ENCODE measurements around the gene PRKAG2.

Gene PRKAG2

GRCh38 chr7:151758622-151759540, 118.0 kb downstream of the PRKAG2 start:
- H3K4me2 ChIP-seq, result peak overlapping the region in 2 of 11 experiments; percentile 3 to 9; a peak in 2 of 22 replicates
- H3K4me3 ChIP-seq, result no peak overlapping the region
- H3K27ac ChIP-seq, result peak overlapping the region in 1 of 11 experiments; percentile 10; a peak in 1 of 22 replicates
- H3K9ac ChIP-seq, result peak overlapping the region in 1 of 11 experiments; percentile 14; a peak in 3 of 22 replicates
- no peak for TF ChIP-seq Cebpa-rat (IDR thresholded peaks at IDR 0.05)
- peaks cover 0 to 15% (median 0%) of the 10 kb centered on the region in 11 experiments; a peak in 5 of 22 replicates for H4K20me1 ChIP-seq
- no peaks in the 10 kb centered on the region for H3K9me3 ChIP-seq (replicated peaks in 1 of 11)
- H3K4me1 ChIP-seq, result peaks cover 30 to 47% (median 34%) of the 10 kb centered on the region in 10 experiments
- H3K36me3 ChIP-seq, result no peaks in the 10 kb centered on the region
- no peaks in the 10 kb centered on the region for H3K27me3 ChIP-seq

GRCh38 chr7:151757274-151757673, 119.6 kb downstream of the PRKAG2 start:
- H3K36me3 ChIP-seq, result no peaks in the 10 kb centered on the region
- H4K20me1 ChIP-seq, result peaks cover 0 to 10% (median 0%) of the 10 kb centered on the region in 11 experiments; a peak in 5 of 22 replicates
- H3K4me2 ChIP-seq, result peak overlapping the region in 1 of 11 experiments; percentile 80; a peak in 1 of 22 replicates
- H3K27ac ChIP-seq, result peak overlapping the region in 3 of 11 experiments; percentile 75 to 82 (median 78); a peak in 2 of 22 replicates
- H3K9me3 ChIP-seq (replicated peaks in 1 of 11), result no peaks in the 10 kb centered on the region
- H3K9ac ChIP-seq, result 0 out of 22 replicates have a peak overlapping the region, but pooled peaks of 1 of the 11 experiments have one; percentile 52
- no peaks in the 10 kb centered on the region for H3K27me3 ChIP-seq
- H3K4me3 ChIP-seq, result no peak overlapping the region
- peaks cover 32 to 51% (median 37%) of the 10 kb centered on the region in 10 experiments for H3K4me1 ChIP-seq
- no peak for TF ChIP-seq Cebpa-rat (IDR thresholded peaks at IDR 0.05)

GRCh38 chr7:151756866-151757265, 120.0 kb downstream of the PRKAG2 start:
- Histone ChIP-seq H3K36me3 (no peaks in the 10 kb centered on the region), H3K9ac (peak overlapping the region in 1 of 11 experiments; percentile 52; a peak in 1 of 22 replicates), H3K9me3 (replicated peaks in 1 of 11) (no peaks in the 10 kb centered on the region; a peak in 1 of 22 replicates), H3K4me1 (peaks cover 32 to 51% (median 37%) of the 10 kb centered on the region in 10 experiments), H3K4me3 (no peak overlapping the region), H3K27ac (peak overlapping the region in 4 of 11 experiments; percentile 67 to 82 (median 76); a peak in 6 of 22 replicates), H4K20me1 (peaks cover 0 to 6% (median 0%) of the 10 kb centered on the region in 11 experiments; a peak in 5 of 22 replicates), H3K27me3 (no peaks in the 10 kb centered on the region), H3K4me2 (peak overlapping the region in 7 of 11 experiments; percentile 79 to 91 (median 80); a peak in 8 of 22 replicates)
- TF ChIP-seq Cebpa-rat (IDR thresholded peaks at IDR 0.05), result no peak

GRCh38 chr7:151756076-151756731, 120.7 kb downstream of the PRKAG2 start:
- H4K20me1 ChIP-seq, result peaks cover 0 to 6% (median 0%) of the 10 kb centered on the region in 11 experiments; a peak in 5 of 22 replicates
- no peaks in the 10 kb centered on the region for H3K27me3 ChIP-seq
- peaks cover 29 to 51% (median 37%) of the 10 kb centered on the region in 10 experiments for H3K4me1 ChIP-seq
- no peaks in the 10 kb centered on the region for H3K36me3 ChIP-seq
- H3K4me2 ChIP-seq, result peak overlapping the region; percentile 42 to 91 (median 80)
- no peaks in the 10 kb centered on the region; a peak in 1 of 22 replicates for H3K9me3 ChIP-seq (replicated peaks in 1 of 11)
- TF ChIP-seq Cebpa-rat (IDR thresholded peaks at IDR 0.05), result no peak
- no peak overlapping the region; a peak in 2 of 20 replicates for H3K4me3 ChIP-seq
- H3K27ac ChIP-seq, result peak overlapping the region; percentile 30 to 82 (median 52); a peak in 20 of 22 replicates
- H3K9ac ChIP-seq, result peak overlapping the region in 3 of 11 experiments; percentile 52 to 64 (median 54); a peak in 6 of 22 replicates

GRCh38 chr7:151755131-151755801, 121.6 kb downstream of the PRKAG2 start:
- Histone ChIP-seq H3K4me3 (no peak overlapping the region; a peak in 1 of 20 replicates), H3K36me3 (no peaks in the 10 kb centered on the region), H3K4me1 (peaks cover 29 to 51% (median 37%) of the 10 kb centered on the region in 10 experiments), H3K27ac (peak overlapping the region; percentile 30 to 82 (median 52); a peak in 20 of 22 replicates), H3K4me2 (peak overlapping the region; percentile 42 to 91 (median 80)), H3K9me3 (replicated peaks in 1 of 11) (no peaks in the 10 kb centered on the region; a peak in 1 of 22 replicates), H4K20me1 (peaks cover 0 to 6% (median 0%) of the 10 kb centered on the region in 11 experiments; a peak in 5 of 22 replicates), H3K27me3 (no peaks in the 10 kb centered on the region), H3K9ac (peak overlapping the region in 4 of 11 experiments; percentile 22 to 72 (median 59); a peak in 6 of 22 replicates)
- TF ChIP-seq Cebpa-rat (IDR thresholded peaks at IDR 0.05), result no peak

GRCh38 chr7:151754688-151755130, 122.2 kb downstream of the PRKAG2 start:
- Histone ChIP-seq H3K27ac (peak overlapping the region in 8 of 11 experiments; percentile 15 to 82 (median 60); a peak in 13 of 22 replicates), H4K20me1 (peaks cover 0 to 6% (median 0%) of the 10 kb centered on the region in 11 experiments; a peak in 5 of 22 replicates), H3K27me3 (no peaks in the 10 kb centered on the region), H3K36me3 (no peaks in the 10 kb centered on the region), H3K9me3 (replicated peaks in 1 of 11) (no peaks in the 10 kb centered on the region; a peak in 1 of 22 replicates), H3K4me1 (peaks cover 29 to 51% (median 37%) of the 10 kb centered on the region in 10 experiments), H3K4me3 (no peak overlapping the region), H3K4me2 (peak overlapping the region; percentile 42 to 91 (median 80)), H3K9ac (peak overlapping the region in 4 of 11 experiments; percentile 22 to 72 (median 58); a peak in 7 of 22 replicates)
- no peak for TF ChIP-seq Cebpa-rat (IDR thresholded peaks at IDR 0.05)

- no peaks in the 10 kb centered on the region for H3K36me3 ChIP-seq
- H3K4me1 ChIP-seq, result peaks cover 29 to 49% (median 35%) of the 10 kb centered on the region in 10 experiments
- H3K9me3 ChIP-seq (replicated peaks in 1 of 11), result no peaks in the 10 kb centered on the region; a peak in 1 of 22 replicates
- no peak for TF ChIP-seq Cebpa-rat (IDR thresholded peaks at IDR 0.05)
- peaks cover 0 to 3% (median 0%) of the 10 kb centered on the region in 11 experiments; a peak in 5 of 22 replicates for H4K20me1 ChIP-seq
- H3K27ac ChIP-seq, result peak overlapping the region in 6 of 11 experiments; percentile 41 to 82 (median 68); a peak in 12 of 22 replicates
- H3K9ac ChIP-seq, result peak overlapping the region in 1 of 11 experiments; percentile 52; a peak in 2 of 22 replicates
- H3K4me3 ChIP-seq, result no peak overlapping the region
- peak overlapping the region; percentile 42 to 84 (median 69) for H3K4me2 ChIP-seq
- no peaks in the 10 kb centered on the region for H3K27me3 ChIP-seq
Observed at GRCh38 chr7:151754142-151754590, 122.7 kb downstream of the PRKAG2 start.

Measured in BLaER1 treated with 17β-estradiol and CSF1 and Interleukin-3, amounts not matched to agents 10 nM and 100 nM (cell line).